ENCODE data around the gene ANKMY2.
"Not testable (repeated sequence)": the region's sequence is repeated elsewhere in the genome, so short reads cannot be mapped to it uniquely, and the experiment has no call there.

The ANKMY2 gene

DNA sequence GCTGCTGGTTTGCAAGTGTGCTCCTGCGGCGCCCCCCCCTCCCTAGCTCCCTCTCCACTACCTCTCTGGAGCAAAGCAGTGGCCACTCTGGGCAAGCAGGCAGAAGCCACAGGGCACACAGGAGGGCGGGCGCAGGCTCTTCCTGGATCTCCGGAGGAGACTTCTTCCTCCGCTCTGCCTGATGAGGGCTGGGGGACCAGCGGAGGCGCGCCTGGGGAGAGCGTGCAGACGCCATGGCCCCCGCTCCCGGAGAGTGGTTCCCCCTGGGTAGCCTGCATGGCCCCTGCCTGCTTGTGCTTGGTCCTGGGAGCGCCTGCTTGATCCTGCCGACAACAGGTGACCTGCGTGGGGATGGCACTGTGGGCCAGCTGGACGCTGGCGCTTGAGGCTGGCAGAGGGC, 29.0 kb downstream of the ANKMY2 start:
- DNase-seq = no peak

DNA sequence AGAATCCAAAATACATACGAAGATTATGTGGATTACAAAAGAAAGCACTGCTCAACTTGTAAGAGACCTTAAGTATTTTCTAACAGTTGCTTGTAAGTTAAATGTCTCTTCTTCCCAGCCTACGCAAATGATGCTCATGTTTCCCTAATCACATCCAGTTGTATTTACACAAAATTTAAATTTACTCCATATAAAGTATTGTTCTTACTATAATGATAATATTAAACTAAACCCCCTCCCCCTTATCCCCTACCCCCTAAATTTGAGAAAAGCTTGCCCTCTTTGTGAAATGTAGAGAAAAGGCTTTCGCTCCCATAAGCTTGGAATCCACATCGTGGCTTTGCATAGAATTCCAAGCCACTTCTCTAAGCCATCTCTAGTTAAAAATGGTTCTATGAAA, 29.4 kb downstream of the ANKMY2 start:
- no peak for DNase-seq

DNA sequence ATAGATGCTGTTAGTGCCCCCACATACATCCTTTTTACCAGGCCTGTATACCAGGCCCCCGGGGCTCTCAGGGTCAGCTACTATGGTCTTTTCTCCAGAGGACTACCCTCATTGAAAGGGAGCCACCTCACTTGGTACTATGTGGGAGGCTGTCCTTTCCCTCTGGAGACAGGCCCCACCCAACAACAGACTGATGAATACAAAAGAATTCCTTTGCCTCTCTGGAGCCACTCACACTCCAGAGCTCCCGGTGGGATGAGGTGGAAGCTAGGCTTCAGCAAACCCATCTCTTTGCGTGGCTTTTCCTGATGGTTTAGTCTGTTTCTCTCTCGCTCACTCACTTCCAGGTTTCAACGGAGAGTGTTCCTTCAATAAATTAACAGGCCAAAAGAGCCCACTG, 30.3 kb downstream of the ANKMY2 start:
- DNase-seq = no peak

DNA sequence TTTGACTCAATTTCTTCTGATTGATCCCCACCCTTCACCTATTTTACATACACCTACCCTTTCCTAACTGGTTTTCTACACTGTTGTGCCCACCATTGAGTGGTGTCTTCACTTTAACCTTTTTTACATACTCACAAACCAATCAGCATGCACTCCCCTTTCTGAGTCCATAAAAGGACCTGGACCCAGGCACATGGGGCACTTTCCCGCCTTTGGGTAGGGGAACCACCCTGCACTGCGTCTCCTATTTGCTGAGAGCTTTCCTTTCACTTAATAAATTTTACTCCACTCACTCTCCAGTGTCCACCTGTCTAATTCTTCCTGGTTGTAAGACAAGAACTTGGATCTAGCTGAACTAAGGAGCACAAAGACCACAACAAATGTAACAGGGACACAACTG, 33.8 kb downstream of the ANKMY2 start:
- no peak for DNase-seq

DNA sequence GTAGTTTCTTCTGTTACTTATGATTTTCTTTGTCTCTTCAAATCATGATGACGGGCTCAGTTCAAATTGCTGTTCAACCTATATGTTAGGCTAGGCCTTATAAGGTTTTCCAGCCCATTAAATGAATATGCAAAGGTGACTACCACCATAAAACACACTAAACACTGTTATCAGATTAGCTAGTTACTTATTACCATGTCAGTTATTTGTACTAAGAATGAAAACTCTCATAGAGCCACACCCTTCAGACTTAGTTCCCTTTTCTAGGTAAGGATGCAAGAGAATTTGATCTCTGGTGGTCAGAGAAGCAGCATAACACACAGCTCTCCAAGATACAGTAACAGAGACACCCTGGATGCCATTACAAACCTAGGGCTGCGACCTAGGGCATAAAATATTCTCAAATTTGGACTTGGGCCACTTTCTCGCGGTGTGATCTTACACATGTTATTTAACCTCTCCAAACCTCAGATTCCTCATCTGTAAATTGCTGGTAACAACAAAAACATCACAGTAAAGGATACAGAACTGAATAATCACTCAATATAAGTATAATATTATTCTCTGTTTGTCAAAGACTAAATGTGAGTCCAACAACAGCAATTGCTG, 35.6 kb downstream of the ANKMY2 start:
- no peak for DNase-seq

DNA sequence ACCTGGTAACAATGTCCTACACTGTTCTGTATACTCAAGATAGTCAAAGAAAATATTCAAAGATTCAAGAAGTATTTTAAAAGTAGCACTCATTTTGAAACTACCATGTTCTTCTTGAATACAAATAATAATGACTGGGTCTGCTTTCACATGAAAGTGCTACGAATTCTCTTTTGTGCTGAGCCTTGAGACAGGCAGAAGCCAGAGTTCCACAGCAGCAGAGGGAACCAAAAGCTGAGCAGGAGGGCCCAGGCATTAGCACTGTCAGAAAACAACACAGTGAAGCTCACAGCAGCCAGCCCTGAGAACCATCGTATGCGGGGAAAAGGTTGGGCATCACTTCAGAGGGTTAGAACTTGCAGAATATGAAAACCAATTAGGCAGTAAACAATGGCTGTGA, 38.9 kb downstream of the ANKMY2 start:
- no peak for DNase-seq

GRCh38 chr7:16604054-16604453, 41.5 kb downstream of the ANKMY2 start:
- DNase-seq = no peak

- no peak for DNase-seq
Observed at GRCh38 chr7:16603633-16604032, 41.9 kb downstream of the ANKMY2 start.

- DNase-seq = no peak
Observed at GRCh38 chr7:16599860-16600259, 45.7 kb downstream of the ANKMY2 start.

DNA sequence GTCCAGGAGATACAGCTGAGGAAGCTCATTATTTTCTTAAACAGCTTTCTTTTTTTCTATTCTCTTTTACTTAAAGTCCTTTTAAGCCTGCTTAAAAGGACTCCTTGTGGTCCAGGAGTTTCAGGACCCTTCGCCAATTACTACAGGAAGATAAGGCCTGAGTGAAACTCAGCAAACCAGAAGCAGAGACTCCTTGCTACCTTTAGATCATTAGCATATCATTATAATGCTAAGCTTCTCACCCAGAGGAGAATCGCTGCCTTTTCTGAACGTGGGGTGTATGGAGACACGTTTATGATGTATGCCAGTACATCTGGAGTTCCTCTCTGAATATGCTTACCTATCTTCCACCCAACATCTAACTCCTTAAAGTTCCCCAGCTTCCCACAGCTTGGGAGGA, 47.5 kb downstream of the ANKMY2 start:
- no peak for DNase-seq

DNA sequence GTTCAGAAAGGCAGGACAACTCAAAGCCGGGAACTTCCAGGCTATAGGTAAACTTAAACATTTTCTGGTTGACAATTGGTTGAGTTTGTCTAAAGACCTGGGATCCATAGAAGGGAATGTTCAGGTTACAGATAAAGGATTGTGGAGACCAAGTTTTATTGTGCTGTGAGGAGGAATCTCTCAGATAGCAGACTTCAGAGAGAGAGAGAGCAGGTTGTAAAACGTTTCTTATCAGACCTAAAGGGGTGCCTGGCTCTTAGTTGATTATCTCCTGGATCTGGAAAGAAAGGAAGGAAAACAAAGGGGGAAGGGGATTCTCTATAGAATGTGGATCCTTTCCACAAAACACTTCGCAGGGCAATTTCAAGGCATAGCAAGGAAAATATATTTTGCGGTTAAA, 50.0 kb downstream of the ANKMY2 start:
- not testable (repeated sequence) for DNase-seq

- DNase-seq = no peak
Observed at GRCh38 chr7:16594676-16595075, 50.9 kb downstream of the ANKMY2 start.

DNA sequence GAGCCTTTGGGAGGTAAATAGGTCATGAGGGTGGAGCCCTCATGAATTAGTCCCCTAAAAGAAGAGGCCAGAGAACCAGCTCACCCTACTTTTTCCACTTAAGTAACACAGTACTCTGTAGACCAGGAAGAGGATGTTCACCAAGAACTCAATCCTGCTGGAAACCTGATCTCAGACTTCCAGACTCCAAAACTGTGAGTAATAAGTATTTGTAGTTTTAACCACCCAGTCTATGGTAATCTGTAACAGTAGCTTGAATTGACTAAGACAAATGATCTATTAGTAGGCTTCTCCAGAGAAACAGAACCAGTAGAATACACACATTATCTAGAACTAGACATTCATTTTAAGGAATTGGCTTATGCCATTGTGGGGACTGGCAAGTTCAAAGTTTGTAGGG, 51.5 kb downstream of the ANKMY2 start:
- no peak for DNase-seq

- DNase-seq = no peak
Observed at GRCh38 chr7:16592395-16592794, 53.2 kb downstream of the ANKMY2 start.

DNA sequence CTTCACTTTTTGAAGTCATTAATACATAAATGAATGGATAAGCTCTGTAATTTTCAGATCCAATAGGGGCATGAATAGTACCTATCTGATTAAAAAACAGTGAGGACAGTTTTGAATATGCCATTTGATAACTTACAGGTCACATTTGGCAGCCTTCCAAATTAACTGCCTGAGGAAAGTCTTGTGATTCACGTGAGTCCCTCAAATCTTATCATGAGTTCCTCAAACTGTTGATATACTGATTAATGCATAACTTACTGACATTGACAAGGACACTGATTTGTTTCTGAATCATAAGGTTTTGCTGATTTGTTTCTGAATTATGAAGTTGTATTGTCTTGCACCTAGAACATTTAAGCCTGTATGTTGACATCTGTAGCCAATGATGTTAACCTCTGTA, 55.1 kb downstream of the ANKMY2 start:
- no peak for DNase-seq

GRCh38 chr7:16589881-16590280, 55.7 kb downstream of the ANKMY2 start:
- no peak for DNase-seq

- no peak for DNase-seq
Observed at GRCh38 chr7:16587790-16588189, 57.8 kb downstream of the ANKMY2 start.

DNA sequence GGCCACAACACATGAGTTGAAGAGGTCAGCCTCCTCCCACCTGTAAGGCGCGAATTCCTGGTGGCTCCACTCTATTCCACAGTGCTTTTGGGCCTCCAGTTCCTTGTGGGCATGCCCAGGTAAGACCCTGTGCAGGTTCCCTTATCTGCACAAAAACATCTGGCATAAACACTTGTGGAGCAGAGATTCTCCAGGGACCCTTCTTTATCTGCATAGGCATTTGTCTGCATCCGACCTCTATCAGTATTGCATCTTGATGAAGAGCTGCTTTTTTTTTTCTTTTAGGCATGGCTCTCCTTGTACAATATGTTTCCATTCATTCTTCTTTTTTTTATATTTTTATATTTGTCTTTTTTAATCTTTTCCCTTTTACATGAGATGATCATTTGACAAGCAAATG, 58.4 kb downstream of the ANKMY2 start:
- no peak for DNase-seq

GRCh38 chr7:16586081-16586874, 59.3 kb downstream of the ANKMY2 start:
- no peak for DNase-seq

GRCh38 chr7:16585540-16585939, 60.0 kb downstream of the ANKMY2 start:
- DNase-seq = no peak

GRCh38 chr7:16583834-16584233, 61.7 kb downstream of the ANKMY2 start:
- no peak for DNase-seq

DNA sequence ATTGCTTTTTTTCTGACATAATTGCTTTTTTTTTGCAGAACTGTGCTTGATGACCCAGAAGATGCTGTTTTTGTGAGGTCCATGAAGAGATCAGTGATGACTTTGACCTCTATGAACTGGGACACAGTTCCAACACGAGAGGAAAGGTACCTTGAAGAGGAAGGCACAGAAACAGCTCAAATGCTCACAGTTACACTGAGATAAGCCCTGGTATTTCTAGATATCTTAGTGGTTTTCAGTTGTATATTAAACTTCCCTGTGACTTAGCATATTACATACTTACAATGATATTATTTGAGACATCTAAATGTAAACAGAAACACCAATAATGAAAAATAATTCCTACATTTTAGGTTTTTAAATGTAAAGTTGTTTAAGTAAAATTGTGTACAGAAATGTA, 64.3 kb downstream of the ANKMY2 start:
- DNase-seq = no peak

- no peak for DNase-seq
Observed at GRCh38 chr7:16579216-16579615, 66.3 kb downstream of the ANKMY2 start.

- no peak for DNase-seq
Observed at GRCh38 chr7:16571941-16572340, 73.6 kb downstream of the ANKMY2 start.

GRCh38 chr7:16564909-16565426, 80.6 kb downstream of the ANKMY2 start:
- DNase-seq = peak in 1 of 2 donors; percentile 65
